Measurements from ENCODE around the gene GPRIN3. TPM values are rescaled to one million over a fixed set of nuclear protein-coding genes. Genes with fewer than 3 reads are reported as not detected.

Gene GPRIN3
- total and polyA plus RNA-seq, 8 donors, result 0.84 to 7.6 (median 3.1) TPM

GRCh38 chr4:89230271-89230670 is 77.3 kb downstream of the GPRIN3 start:
- 94 to 95% methylated on average over 3 of the region's 3 CpGs for WGBS, 2 donors
- H3K4me1 ChIP-seq, result peaks cover 0 to 5% (median 0%) of the 10 kb centered on the region in 3 donors
- FAIRE-seq (no peak), DNase-seq (no peak), ATAC-seq (no peak)
- H3K36me3 ChIP-seq, result no peaks in the 10 kb centered on the region
- H3K27ac ChIP-seq, result no peak overlapping the region
- TF ChIP-seq, protein P1, sequence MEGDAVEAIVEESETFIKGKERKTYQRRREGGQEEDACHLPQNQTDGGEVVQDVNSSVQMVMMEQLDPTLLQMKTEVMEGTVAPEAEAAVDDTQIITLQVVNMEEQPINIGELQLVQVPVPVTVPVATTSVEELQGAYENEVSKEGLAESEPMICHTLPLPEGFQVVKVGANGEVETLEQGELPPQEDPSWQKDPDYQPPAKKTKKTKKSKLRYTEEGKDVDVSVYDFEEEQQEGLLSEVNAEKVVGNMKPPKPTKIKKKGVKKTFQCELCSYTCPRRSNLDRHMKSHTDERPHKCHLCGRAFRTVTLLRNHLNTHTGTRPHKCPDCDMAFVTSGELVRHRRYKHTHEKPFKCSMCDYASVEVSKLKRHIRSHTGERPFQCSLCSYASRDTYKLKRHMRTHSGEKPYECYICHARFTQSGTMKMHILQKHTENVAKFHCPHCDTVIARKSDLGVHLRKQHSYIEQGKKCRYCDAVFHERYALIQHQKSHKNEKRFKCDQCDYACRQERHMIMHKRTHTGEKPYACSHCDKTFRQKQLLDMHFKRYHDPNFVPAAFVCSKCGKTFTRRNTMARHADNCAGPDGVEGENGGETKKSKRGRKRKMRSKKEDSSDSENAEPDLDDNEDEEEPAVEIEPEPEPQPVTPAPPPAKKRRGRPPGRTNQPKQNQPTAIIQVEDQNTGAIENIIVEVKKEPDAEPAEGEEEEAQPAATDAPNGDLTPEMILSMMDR (IDR thresholded peaks at IDR 0.05), result no peak
- no peaks in the 10 kb centered on the region for H3K27me3 ChIP-seq
- H3K9me3 ChIP-seq, result no peaks in the 10 kb centered on the region
- intact Hi-C loops (cut with DNase I), result loop anchor here in 1 of 3 donors (10.0 kb wide), 1 partner anchor 205 kb away; no protein-coding TSS in a partner anchor
- no peak overlapping the region for H3K4me3 ChIP-seq

- FAIRE-seq (peak; percentile 66), ATAC-seq (peak; percentile 99 to 100 (median 100)), DNase-seq (peak; percentile 51 to 91 (median 79))
- no peaks in the 10 kb centered on the region for H3K36me3 ChIP-seq
- H3K4me1 ChIP-seq, result peaks cover 0 to 5% (median 0%) of the 10 kb centered on the region in 3 donors
- H3K27ac ChIP-seq, result peak overlapping the region in 1 of 4 donors; percentile 49
- TF ChIP-seq, protein P1 (IDR thresholded peaks at IDR 0.05), result peak; percentile 42 to 70 (median 64)
- WGBS, 2 donors, result 25 to 26% methylated on average over 9 of the region's 9 CpGs
- intact Hi-C loops (cut with DNase I), result loop anchor here in 2 of 3 donors (2.0 to 10.0 kb wide), 3 partner anchors 65 to 208 kb away; no protein-coding TSS in a partner anchor
- H3K4me3 ChIP-seq, result no peak overlapping the region
- no peaks in the 10 kb centered on the region for H3K9me3 ChIP-seq
- no peaks in the 10 kb centered on the region for H3K27me3 ChIP-seq
Measured at GRCh38 chr4:89226665-89227574, 80.7 kb downstream of the GPRIN3 start.

- intact Hi-C loops (cut with DNase I), result loop anchor here in 1 of 3 donors (10.0 kb wide), 1 partner anchor 213 kb away; no protein-coding TSS in a partner anchor
- 58 to 63% methylated on average over 2 of the region's 2 CpGs for WGBS, 2 donors
- Histone ChIP-seq H3K27me3 (no peaks in the 10 kb centered on the region), H3K4me1 (peaks cover 0 to 8% (median 0%) of the 10 kb centered on the region in 3 donors), H3K27ac (no peak overlapping the region), H3K4me3 (no peak overlapping the region), H3K36me3 (no peaks in the 10 kb centered on the region), H3K9me3 (no peaks in the 10 kb centered on the region)
- TF ChIP-seq, protein P1 (IDR thresholded peaks at IDR 0.05), result no peak
- FAIRE-seq (no peak), ATAC-seq (no peak), DNase-seq (no peak)
Measured at GRCh38 chr4:89222170-89222569, 85.4 kb downstream of the GPRIN3 start.

- 49 to 60% methylated on average over 2 of the region's 2 CpGs for WGBS, 2 donors
- no peaks in the 10 kb centered on the region for H3K36me3 ChIP-seq
- H3K9me3 ChIP-seq, result no peaks in the 10 kb centered on the region
- no peaks in the 10 kb centered on the region for H3K27me3 ChIP-seq
- DNase-seq, result no peak
- FAIRE-seq, result no peak
- H3K4me1 ChIP-seq, result peaks cover 0 to 7% (median 0%) of the 10 kb centered on the region in 3 donors
- TF ChIP-seq, protein P1 (IDR thresholded peaks at IDR 0.05), result no peak
- no peak overlapping the region for H3K4me3 ChIP-seq
- H3K27ac ChIP-seq, result no peak overlapping the region
- peak in 2 of 4 donors; percentile 35 to 37 for ATAC-seq
- intact Hi-C loops (cut with DNase I), result loop anchor here in 1 of 3 donors (10.0 kb wide), 1 partner anchor 213 kb away; no protein-coding TSS in a partner anchor
Measured at GRCh38 chr4:89221167-89221867, 86.3 kb downstream of the GPRIN3 start.

All from pancreas (tissue), 10 donors.